ENCODE results near the gene DNAJC5G.

The DNAJC5G gene

GRCh38 chr2:27245116-27245515, 30.1 kb upstream of the DNAJC5G start:
- Histone ChIP-seq H3K4me3 (no peak overlapping the region), H3K27ac (no peak overlapping the region)
- no peak for TF ChIP-seq CTCF (IDR thresholded peaks at IDR 0.05)
- DNase-seq (ENCODE audit: low spot score) = no peak

- DNase-seq (ENCODE audit: low spot score) = no peak
- Histone ChIP-seq H3K4me3 (no peak overlapping the region), H3K27ac (no peak overlapping the region)
- no peak for TF ChIP-seq CTCF (IDR thresholded peaks at IDR 0.05)
These were observed 29.6 kb upstream of the DNAJC5G start for GRCh38 chr2:27245626-27246025.

GRCh38 chr2:27247893-27248292, 27.3 kb upstream of the DNAJC5G start:
- TF ChIP-seq CTCF (IDR thresholded peaks at IDR 0.05) = no peak
- no peak overlapping the region for H3K27ac ChIP-seq
- no peak overlapping the region for H3K4me3 ChIP-seq
- DNase-seq (ENCODE audit: low spot score) = no peak

GRCh38 chr2:27249159-27249890, 25.9 kb upstream of the DNAJC5G start:
- Histone ChIP-seq H3K4me3 (no peak overlapping the region), H3K27ac (no peak overlapping the region)
- TF ChIP-seq CTCF (IDR thresholded peaks at IDR 0.05) = no peak
- no peak for DNase-seq (ENCODE audit: low spot score)

GRCh38 chr2:27249891-27250651, 25.2 kb upstream of the DNAJC5G start:
- Histone ChIP-seq H3K27ac (no peak overlapping the region), H3K4me3 (no peak overlapping the region)
- peak; percentile 32 for TF ChIP-seq CTCF (IDR thresholded peaks at IDR 0.05)
- DNase-seq (ENCODE audit: low spot score) = no peak

GRCh38 chr2:27250652-27251379, 24.4 kb upstream of the DNAJC5G start:
- TF ChIP-seq CTCF (IDR thresholded peaks at IDR 0.05) = no peak
- Histone ChIP-seq H3K4me3 (no peak overlapping the region), H3K27ac (no peak overlapping the region)
- no peak for DNase-seq (ENCODE audit: low spot score)

Measured in coronary artery (tissue), 2 donors.